GM18511 (cell line): ENCODE data around the gene SNX24.

Experiments used
- ATAC-seq: cut with Tn5 transposase; IDR thresholded peaks from one replicate; pipeline ENCODE4 v1.9.1; 2021; ENCODE audit warnings: mild to moderate bottlenecking, moderate library complexity; ENCODE audit not compliant: unreplicated experiment

The SNX24 gene

DNA sequence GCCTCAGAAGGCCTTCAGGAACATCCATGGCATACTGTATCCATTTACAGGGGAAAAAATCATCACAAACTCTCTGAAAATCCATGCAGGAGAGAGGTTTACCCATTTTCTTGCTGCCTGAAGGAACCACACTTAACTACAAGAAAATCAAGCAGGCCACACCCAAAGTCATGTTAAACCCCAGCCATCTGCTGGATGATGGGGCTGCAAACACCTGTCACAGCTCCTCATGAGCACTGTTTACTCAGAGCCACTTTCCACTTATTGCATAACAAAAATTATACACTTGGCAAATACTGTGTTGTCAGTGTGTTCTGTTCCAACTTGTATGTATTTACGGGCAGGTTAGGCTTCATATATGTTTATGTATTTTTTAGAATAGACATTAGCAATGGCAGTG, 155.3 kb downstream of the SNX24 start:
- ATAC-seq = no peak

DNA sequence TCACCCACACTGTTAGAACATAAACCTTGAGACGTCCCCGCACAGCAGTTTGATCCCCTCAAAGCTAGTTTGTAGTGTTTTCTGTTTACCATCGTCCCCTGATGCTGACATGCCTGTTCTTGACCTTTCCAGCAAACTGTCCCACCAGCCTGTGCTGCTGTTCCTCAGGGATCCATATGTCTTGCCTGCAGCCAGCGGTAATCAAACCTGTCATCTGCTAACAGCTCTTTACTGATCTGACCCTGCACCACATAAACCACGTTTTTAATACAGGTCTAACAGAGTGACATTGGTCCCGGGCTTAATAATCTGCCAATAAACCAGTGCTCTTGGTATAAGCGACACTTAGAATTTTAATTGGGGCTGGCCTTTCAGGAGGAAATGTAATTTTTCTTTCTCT, 156.4 kb downstream of the SNX24 start:
- ATAC-seq = no peak

DNA sequence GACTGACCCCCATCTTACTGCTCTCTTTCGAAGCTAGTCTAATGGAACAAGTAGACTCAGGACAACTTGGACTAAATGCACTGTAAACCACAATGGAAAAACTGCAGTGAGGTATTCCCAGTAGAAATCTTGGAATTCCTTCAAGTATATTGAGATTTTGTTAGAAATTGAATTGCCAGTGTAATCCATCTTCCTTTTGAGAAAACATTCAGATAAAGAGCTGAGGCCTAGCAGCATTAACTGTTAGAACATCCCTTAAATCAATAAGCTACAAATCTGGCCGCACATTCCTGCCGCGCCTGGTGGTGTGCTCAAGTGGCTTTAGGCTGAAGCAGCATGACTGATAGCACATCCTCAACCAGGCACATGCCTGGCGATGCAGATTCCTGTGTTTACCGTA, 161.8 kb downstream of the SNX24 start:
- ATAC-seq = no peak

DNA sequence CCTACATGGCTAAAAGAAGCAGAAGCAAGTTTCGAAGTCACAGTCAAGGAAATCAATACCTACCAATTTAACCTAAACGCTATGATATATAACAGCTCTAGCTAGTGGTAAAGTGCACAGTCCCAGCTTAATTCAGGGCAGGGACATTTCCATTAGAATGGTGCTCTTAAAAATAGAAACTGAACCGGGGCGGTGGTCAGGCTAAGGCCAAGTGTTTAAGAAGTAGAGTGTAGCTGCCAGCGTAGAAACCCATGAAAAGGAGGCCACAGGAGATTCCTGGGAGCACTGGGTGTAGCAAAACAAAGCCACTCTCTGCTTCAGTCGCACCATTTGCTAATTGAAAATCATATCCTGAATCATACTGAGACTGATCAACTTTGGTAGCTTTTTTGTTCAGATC, 162.3 kb downstream of the SNX24 start:
- ATAC-seq = no peak

DNA sequence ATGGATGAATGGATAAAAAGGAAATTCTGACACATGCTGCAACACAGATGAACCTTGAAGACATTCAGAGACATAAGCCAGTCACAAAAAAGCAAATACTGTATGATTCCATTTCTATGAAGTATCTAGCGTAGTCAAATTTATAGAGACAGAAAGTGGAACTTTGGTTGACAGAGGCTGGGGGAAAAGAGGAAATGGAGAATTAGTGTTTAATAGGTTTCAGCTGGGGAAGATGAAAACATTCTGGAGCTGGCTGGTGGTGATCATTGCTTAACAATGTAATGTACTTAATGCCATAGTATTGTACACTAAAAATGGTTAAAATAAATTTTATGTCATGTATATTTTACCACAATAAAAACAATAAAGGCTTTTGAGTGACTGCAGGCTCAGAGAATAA, 166.9 kb downstream of the SNX24 start:
- ATAC-seq = no peak

DNA sequence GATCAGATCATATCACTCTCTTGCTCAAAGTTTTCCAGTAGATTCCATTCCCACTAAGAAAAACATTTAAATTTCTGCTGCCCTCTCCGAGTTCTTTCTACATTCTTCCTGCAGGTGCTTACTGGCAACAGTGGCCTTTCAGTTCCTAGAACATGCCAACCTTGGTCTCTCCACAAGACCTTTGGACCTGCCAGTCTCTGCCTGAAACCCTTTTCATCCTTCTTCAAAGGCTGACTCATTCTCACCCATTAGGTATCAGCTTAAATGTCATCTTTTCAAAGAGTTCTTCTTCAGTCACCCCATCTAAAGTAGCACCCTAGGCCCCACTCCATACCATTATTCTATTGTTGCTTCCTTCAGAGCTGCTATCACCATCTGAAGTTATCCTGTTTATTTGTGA, 169.3 kb downstream of the SNX24 start:
- ATAC-seq = no peak

DNA sequence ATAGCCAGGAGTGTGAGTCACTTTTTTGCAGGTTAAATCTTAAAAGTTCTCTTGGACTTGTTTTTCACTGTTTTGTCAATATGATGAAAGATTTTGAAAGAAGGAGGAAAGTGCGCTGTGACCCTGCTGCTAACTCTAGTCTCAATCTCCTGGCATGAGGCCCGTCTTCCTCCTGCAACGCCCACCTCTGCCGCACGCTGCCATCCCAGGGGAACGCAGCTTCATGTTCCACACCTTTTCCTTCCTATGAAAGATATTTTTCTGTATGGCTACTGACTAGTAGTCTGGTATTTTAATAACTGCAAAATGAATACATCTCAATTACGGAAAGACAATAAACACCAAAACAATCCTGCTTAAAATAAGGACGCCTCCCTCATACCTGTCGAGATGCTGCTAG, 182.8 kb downstream of the SNX24 start:
- no peak for ATAC-seq

DNA sequence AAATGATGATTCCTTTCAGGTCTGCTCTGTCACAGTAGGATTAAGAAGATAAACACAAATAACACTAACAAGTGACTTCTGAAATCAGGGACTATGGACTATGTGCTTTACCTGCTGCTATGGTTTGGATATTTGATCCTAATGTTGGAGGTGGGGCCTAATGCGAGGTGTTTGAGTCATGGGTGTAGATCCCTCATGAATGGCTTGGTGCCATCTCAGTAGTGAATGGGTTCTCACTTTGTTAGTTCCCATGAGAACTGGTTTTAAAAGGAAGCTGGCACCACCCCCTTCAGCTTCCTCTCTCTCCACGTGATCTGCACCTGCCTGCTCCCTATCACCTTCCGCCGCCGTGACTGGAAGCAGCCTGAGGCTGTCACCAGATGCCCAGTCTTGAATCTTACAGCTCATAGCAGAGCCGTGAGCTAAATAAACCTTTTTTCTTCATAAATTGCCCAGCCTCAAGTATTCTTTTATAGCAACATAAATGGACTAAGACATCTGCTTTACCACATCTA, 187.8 kb downstream of the SNX24 start:
- ATAC-seq = no peak

DNA sequence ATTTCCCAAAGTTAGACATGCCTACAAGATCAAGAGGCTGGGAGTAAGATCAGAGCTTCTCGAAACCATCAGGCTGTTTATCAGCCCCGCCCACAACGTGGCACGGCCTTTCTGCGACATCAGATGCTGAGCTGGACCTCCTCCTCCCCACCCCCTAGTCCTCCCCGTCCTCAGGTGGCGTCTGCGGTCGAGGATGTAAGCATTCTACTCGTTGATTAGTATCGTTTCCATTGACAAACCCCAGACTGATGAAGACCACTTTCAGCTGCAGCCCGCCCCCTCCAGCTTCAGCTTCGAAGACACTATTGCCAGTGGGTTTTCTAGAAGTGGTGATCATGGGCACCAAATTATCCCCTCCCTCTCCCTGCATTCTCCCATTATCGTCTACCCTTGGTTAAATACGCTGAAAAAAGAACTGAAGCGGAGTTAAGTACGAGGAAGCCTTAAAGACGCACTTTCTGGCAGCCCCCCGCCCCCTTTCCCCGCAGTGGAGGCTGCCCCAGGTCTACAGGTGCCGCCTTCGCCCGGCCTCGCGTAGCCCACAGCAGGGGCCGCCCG, 190.0 kb downstream of the SNX24 start:
- peak; percentile 56 for ATAC-seq

DNA sequence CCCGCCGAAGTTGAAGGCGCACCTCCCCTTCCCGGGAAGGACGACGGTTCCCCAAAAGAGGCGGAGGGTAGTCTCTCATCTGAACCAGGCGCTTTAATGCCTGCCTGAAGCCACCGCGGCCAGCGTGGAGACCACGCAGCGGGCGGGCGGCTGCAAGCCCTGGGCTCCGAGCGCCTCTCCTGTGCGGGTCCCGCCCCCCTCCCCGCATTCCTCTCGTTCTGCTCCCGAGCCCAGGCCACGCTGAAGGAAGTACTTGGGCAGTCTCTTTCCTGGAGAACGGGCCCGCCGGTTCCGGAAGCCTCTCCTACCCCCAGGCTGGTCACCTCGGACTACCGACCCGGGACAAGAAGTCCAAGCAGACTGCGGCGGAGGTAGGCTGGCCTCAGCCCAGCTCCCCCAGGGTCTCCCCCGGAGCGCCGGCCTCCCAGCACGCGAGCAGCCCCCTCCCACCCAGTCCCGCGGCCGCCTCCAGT, 190.5 kb downstream of the SNX24 start:
- ATAC-seq = peak; percentile 31

DNA sequence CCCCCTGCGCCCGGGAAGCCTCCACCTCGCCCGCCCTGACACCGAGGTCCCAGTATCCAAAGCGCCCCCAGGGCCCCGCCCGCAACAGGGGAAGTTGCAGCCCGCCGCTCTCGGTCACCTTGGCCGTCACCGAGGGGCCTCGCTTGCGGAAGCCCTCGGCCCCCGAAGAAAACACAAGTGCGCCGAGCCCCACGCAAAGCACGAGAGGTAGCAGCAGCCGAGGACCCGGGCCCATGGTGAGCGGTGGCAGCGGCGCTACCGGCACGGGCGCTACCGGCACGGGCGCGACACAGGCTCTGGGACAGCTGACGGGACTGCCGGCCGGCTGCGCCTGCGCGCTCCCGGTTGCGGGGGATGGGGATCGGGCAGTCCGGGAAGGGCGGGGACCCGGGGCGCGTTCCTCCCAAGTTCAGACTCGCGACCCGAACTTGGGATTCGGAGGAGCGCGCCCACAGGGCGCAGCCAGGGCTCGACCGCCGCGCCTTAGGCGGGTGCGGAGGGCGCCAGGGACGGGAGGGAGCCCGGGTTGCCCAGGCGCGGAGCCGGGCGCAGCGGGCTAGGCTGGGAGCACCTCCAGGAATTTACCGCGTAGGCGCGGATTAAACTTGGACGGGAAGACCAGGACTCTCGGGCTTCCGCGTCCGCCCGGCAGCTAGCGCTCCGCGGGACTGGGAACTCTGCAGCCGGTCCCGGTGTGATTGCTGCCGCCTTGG, 191.1 kb downstream of the SNX24 start, which contains the start of gene PPIC:
Gene PPIC (minus strand): TSS at position 335 of the 713 bp plus-strand sequence. CDS start 100 bp downstream, at position 235.
- peak; percentile 49 for ATAC-seq

DNA sequence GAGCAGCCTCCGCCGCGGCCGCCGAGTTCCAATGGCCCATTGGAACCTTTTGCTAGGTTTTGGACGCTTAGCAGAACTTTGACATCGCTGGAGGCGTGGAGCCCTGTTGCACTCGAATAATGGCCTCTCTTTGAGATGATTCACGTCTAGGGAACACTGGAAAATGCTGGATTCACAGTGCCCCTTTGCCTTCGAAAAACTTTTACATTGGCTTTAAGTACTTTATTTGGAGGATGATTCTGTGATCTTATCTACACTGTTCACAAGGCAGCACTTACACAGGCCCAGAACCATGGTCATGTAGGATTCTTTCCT, 191.6 kb downstream of the SNX24 start:
- ATAC-seq = no peak

DNA sequence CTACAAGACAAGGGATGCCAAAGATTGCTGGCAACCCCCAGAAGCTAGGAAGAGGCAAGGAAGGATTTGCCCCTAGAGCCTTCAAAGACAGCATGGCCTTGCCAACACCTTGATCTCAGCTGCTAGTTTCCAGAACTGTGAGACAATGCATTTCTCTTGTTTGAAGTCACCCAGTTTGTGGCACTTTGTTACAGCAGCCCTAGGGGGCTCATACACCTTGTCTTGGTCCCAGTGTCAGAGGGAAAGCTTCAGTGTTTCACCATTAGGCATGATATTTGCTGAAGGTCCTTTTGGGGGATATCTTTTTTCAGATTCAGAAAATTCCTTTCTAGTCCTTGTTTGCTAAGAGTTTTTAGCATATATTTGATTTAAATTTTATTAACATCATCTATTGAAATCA, 194.3 kb downstream of the SNX24 start:
- ATAC-seq = no peak

DNA sequence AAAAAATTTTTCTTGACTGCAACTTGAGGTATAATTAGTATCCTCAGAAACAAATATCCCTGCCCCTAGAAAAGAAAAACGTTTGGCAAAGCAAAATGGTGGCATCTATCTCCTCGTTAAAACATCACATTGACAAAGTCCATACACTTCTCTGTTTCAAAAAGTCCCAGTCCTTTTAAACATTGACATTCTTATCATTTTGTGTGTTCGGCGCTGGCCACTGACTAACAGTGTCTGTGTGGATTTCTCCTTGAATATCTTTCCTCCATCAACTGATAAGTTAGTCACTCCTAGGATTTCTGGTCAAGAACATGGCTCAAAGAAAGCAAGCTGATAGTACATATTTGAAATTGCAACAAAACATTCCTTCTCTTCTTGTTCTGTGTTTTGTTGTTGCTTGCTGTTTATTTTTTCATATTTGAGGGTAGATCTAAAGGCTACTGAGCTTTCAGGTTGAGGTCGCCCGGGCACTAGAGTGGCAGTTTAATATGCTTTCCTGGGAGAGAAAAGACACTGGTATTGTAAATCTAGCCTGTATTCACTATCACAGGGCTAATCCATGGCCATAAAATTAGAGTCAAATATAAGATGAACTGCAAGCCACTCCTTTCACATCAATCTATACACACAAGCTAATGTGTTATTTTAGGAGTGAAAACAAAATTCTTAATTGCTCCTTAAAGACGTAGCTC, 199.7 kb downstream of the SNX24 start:
- ATAC-seq = no peak

DNA sequence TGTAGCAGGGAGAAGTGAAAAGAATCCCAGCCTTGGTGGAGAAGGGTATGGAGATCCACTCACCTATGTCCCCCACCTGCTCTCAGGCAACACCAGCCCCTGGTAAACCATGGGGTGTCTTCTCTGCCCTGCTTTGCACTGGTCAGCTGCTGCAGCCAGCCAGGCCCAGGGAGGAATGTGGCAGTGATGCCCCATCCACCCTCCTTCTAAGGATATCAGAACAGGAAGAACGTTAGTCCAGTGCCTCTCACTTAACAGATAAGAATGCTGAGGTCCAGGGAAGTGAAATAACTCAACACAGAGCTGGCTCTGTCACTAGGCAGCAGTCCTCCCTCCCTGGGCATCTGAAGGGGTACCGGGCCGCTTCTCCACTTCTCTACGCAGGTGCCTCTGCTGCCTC, 200.8 kb downstream of the SNX24 start:
- no peak for ATAC-seq

DNA sequence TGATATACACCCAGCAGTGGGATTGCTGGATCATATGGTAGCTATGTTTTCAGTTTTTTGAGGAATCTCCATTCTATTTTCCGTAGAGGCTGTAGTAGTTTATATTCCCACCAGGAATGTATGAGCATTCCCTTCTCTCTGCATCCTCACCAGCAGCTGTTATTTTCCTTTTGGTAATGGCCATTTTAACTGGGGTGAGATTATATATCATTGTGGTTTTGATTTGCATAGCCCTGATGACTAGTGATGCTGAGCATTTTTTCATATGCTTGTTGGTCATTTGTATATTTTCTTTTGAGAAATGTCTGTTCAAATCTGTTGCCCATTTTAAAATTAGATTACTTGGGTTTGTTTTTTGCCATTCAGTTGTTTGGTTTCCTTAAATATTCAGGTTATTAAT, 202.3 kb downstream of the SNX24 start:
- ATAC-seq = no peak

DNA sequence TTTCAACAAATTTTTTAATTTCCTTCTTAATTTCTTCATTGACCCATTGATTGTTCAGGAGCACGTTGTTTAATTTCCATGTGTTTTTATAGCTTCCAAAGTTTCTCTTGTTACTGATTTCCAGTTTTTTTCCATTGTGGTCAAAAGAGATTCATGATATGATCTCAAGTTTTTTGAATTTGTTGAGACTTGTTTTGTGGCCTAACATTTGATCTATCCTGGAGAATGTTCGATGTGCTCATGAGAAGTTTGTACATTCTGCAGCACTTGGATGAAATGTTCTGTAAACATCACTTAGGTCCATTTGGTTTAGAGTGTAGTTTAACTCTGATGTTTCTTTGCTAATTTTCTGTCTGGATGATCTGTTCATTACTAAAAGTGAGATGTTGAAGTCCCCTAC, 205.8 kb downstream of the SNX24 start:
- no peak for ATAC-seq
